WERI-Rb-1 (cell line): ENCODE results near the gene RANGRF.
A peak's percentile ranks its signal among the peaks of the same experiment; 100 is the strongest.
"Not testable (repeated sequence)": the region's sequence is repeated elsewhere in the genome, so short reads cannot be mapped to it uniquely, and the experiment has no call there.

Source experiments
- DNase-seq: peaks from one replicate; pipeline ENCODE4 v3.0.0-alpha.2; 2020
- H3K27ac ChIP-seq: fragments of 250-450 bp; sonication (Bioruptor Pico); 2 replicates; pipeline ENCODE4 v1.5.1; 2020; ENCODE audit warnings: mild to moderate bottlenecking, moderate library complexity
- H3K27me3 ChIP-seq: fragments of 250-450 bp; sonication (Bioruptor Pico); 2 replicates; pipeline ENCODE4 v1.5.1; 2021; ENCODE audit warnings: mild to moderate bottlenecking, low read depth, moderate library complexity; ENCODE audit not compliant: insufficient read depth, severe bottlenecking
- H3K36me3 ChIP-seq: fragments of 250-450 bp; sonication (Bioruptor Pico); 2 replicates; pipeline ENCODE4 v1.5.1; 2020; ENCODE audit warnings: mild to moderate bottlenecking, moderate library complexity
- H3K4me3 ChIP-seq: 2 replicates; pipeline ENCODE4 v1.5.1; 2011; ENCODE audit warnings: low read depth, mild to moderate bottlenecking, control low read depth, low read length
- H3K9me3 ChIP-seq: fragments of 250-450 bp; sonication (Bioruptor Pico); 2 replicates; pipeline ENCODE4 v1.5.1; 2021; ENCODE audit warnings: mild to moderate bottlenecking, moderate library complexity; ENCODE audit not compliant: severe bottlenecking
- TF ChIP-seq, protein P1 (sequence below): IDR thresholded peaks from 2 replicates; pipeline ENCODE4 v1.5.1; 2011; ENCODE audit warnings: low read depth, mild to moderate bottlenecking, control low read depth, inconsistent platforms, low read length

The RANGRF gene, protein sequence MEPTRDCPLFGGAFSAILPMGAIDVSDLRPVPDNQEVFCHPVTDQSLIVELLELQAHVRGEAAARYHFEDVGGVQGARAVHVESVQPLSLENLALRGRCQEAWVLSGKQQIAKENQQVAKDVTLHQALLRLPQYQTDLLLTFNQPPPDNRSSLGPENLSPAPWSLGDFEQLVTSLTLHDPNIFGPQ

DNA sequence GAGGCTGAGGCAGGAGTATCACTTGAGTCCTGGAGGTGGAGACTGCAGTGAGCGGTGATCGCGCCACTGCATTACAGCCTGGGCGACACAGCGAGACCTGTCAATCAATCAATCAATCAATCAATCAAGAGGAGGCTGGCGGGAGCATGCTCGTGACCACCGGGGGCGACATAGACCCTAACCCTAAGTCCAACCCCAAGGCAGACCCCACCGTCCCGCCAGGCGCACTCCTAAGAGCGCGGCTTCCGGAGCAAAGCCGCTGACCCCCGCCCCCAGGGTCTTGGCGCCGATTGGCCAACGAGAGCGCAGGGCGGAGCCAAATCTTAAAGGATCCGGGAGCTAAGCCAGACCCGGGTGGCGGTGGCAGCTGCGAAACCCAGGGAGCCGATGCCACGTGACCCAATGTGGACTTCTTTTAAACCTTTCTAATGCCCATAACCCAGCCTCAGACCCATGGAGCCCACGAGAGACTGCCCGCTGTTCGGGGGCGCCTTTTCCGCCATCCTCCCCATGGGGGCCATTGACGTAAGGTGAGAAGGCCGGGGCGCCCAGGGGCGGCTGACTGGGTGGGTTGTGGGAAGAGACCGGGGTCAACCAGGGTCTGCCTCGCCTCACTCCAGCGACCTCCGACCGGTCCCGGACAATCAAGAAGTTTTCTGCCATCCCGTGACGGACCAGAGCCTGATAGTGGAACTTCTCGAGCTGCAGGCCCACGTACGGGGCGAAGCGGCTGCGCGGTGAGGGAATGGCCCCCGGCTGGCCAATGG is at the start of gene RANGRF:
Gene RANGRF (plus strand): TSS at position 335 of the 767 bp plus-strand sequence. CDS start 119 bp downstream, at position 454.
- H3K9me3 ChIP-seq: no peaks in the 10 kb centered on the region
- peak; percentile 93 for DNase-seq
- H3K27me3 ChIP-seq: no peaks in the 10 kb centered on the region
- H3K27ac ChIP-seq: peak within 1 kb of the TSS; percentile 92
- H3K4me3 ChIP-seq: peak within 1 kb of the TSS; percentile 79
- TF ChIP-seq, protein P1, sequence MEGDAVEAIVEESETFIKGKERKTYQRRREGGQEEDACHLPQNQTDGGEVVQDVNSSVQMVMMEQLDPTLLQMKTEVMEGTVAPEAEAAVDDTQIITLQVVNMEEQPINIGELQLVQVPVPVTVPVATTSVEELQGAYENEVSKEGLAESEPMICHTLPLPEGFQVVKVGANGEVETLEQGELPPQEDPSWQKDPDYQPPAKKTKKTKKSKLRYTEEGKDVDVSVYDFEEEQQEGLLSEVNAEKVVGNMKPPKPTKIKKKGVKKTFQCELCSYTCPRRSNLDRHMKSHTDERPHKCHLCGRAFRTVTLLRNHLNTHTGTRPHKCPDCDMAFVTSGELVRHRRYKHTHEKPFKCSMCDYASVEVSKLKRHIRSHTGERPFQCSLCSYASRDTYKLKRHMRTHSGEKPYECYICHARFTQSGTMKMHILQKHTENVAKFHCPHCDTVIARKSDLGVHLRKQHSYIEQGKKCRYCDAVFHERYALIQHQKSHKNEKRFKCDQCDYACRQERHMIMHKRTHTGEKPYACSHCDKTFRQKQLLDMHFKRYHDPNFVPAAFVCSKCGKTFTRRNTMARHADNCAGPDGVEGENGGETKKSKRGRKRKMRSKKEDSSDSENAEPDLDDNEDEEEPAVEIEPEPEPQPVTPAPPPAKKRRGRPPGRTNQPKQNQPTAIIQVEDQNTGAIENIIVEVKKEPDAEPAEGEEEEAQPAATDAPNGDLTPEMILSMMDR: no peak
- peaks cover 11% of the 10 kb centered on the region for H3K36me3 ChIP-seq

DNA sequence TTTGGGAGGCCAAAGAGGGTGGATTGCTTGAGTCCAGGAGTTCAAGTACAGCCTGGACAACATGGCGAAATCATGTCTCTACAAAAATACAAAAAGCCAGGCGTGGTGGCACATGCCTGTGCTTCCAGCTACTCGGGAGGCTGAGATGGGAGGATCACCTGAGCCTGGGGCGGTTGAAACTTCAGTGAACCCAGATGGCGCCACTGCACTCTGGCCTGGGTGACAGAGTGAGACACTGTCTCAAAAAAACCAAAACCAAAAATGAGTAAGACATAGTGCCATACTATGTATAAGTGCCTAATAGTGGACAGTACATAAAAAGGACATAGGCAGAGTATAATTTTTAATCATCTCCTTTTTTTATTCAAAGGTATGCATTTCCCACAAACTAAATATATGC is 44.6 kb upstream of the RANGRF start:
- no peak for DNase-seq
- H3K27ac ChIP-seq: no peak overlapping the region
- H3K9me3 ChIP-seq: no peaks in the 10 kb centered on the region
- H3K4me3 ChIP-seq: no peak overlapping the region
- TF ChIP-seq, protein P1: no peak
- no peaks in the 10 kb centered on the region for H3K27me3 ChIP-seq
- peaks cover 38% of the 10 kb centered on the region for H3K36me3 ChIP-seq

DNA sequence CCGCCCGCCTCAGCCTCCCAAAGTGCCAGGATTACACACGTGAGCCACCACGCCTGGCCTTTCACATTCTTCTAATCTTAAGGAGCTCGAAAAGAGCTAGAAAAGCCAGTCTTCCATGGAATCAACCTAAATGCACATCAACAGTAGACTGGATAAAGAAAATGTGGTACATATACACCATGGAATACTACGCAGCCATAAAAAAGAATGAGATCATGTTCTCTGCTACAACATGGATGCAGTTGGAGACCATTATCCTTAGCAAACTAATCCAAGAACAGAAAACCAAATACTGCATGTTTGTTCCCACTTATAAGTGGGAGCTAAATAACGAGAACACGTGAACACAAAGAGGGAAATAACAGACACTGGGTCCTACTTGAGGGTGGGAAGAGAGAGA is 43.7 kb upstream of the RANGRF start:
- Histone ChIP-seq H3K27ac (no peak overlapping the region), H3K4me3 (no peak overlapping the region), H3K27me3 (no peaks in the 10 kb centered on the region), H3K9me3 (no peaks in the 10 kb centered on the region), H3K36me3 (peaks cover 32% of the 10 kb centered on the region)
- DNase-seq: no peak
- TF ChIP-seq, protein P1: no peak

DNA sequence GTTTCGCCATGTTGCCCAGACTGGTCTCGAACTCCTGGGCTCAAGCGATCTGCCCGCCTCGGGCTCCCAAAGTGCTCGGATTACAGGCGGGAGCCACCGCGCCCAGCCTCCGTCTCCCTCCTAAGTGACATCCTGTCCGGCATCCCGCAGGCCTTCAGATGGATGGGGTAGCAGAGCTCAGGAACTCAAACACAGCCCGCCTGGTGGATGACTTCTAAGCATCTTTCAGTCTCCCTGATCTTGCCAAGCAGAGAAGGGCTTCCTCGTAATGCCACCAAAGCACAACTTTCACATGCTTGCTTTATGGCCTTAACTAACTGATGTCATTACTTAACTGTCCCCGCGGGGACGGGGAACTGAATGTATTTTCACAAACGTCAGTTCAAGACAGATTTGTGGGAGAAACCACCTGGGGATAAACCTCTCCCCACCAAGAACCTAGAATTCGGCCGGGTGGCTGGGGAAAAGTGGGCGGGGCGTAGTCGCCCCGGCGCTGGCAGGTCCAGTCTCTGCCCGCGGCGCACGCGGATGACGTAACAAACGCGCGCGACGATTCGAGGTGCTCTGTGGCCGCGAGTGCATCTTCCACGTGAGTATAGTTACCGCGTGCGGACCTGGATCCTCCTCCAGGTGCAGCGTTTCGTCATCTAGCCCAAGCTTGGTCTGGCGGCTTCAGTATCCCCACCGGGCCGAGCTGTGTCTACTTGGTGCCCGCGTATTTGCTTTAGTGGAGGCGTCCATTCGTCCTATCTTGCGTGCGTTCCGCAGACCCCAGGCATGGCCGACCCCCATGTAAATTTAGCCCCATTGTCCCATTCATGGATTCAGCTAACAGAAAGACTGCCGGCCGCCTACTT is 39.5 kb upstream of the RANGRF start, which contains the start of gene PFAS:
Gene PFAS (plus strand): TSS at position 539 of the 857 bp plus-strand sequence. CDS start 4,649 bp downstream, outside the sequence.
- Histone ChIP-seq H3K27me3 (no peaks in the 10 kb centered on the region), H3K4me3 (peak within 1 kb of the TSS; percentile 92), H3K9me3 (no peaks in the 10 kb centered on the region), H3K36me3 (peaks cover 17% of the 10 kb centered on the region), H3K27ac (peak within 1 kb of the TSS; percentile 98)
- TF ChIP-seq, protein P1: no peak
- DNase-seq: peak; percentile 96

DNA sequence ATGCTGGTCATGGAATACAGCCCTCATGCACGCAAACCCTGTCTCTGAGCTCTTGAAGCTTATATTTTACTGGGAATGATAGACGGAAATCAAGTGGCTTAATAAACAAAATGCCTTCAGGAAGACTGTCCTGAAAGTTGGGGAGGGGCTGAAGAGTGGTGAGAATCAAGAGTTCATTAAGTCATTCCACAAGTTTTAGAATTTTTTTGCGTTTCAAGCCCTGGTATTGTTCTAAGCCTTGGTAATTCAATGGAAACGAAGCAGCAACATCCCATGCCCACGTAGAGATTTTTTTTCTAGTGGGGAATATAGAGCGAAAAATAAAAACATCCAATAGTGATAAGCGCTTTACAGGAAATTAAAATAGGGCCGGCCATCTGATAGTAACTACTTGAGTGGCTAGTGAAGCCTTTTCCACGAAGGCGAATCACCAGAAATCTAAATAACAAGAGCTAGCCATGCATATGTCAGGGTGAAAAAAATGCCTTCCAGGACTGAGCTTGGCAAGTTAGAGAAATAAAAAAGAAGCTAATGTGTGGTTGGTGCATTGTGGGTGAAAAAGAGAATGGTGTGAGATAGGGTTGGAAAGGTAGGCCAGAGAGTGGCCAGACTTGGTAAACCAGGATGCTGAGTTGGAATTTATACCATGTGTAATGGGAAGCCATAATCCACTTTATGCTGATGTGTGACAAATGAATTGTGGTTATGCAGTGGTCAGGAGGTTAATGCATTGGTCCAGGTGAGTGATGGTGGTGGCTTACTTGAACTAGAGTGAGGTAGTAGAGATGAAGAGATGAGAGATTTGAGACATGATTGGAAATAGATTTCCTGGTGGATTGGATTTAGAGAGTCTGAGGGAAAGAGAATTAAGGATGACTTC is 38.6 kb upstream of the RANGRF start:
- TF ChIP-seq, protein P1: no peak
- no peaks in the 10 kb centered on the region for H3K9me3 ChIP-seq
- peak overlapping the region; percentile 98 for H3K27ac ChIP-seq
- peaks cover 21% of the 10 kb centered on the region for H3K36me3 ChIP-seq
- H3K4me3 ChIP-seq: peak overlapping the region; percentile 92
- no peaks in the 10 kb centered on the region for H3K27me3 ChIP-seq
- DNase-seq: no peak

DNA sequence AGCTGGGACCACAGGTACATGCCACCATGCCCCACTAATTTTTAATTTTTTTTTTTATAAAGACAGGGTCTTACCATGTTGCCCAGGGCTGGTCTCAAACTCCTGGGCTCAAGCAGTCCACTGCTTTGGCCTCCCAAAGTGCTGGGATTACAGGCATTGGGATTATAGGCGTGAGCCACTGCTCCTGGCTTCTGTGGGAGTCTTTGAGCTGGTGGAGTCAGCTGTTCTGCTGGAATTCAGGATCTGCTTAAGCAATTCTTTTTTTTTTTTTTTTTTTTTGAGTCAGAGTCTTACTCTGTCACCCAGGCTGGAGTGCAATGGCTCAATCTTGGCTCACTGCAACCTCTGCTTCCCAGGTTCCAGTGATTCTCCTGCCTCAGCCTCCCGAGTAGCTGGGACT is 37.1 kb upstream of the RANGRF start:
- not testable (repeated sequence) for H3K27me3 ChIP-seq, DNase-seq, H3K4me3 ChIP-seq, H3K27ac ChIP-seq, H3K9me3 ChIP-seq
- H3K36me3 ChIP-seq: peaks cover 30% of the 10 kb centered on the region
